Stimulated activated CD8-positive, alpha-beta memory T cell treated with anti-CD3 and anti-CD28 coated beads, Interleukin-12 subunit alpha, Interleukin-12 subunit beta, amount 100 ng/mL, for 1 hour (primary cell): ENCODE measurements around the gene CHN2.

ENCODE experiments used
- DNase-seq: peaks from one replicate; pipeline ENCODE4 v3.0.0-alpha.2; 2020; ENCODE audit warnings: low read depth

Gene CHN2

GRCh38 chr7:29335188-29336083 lies 140.9 kb downstream of the CHN2 start:
- DNase-seq = no peak

DNA sequence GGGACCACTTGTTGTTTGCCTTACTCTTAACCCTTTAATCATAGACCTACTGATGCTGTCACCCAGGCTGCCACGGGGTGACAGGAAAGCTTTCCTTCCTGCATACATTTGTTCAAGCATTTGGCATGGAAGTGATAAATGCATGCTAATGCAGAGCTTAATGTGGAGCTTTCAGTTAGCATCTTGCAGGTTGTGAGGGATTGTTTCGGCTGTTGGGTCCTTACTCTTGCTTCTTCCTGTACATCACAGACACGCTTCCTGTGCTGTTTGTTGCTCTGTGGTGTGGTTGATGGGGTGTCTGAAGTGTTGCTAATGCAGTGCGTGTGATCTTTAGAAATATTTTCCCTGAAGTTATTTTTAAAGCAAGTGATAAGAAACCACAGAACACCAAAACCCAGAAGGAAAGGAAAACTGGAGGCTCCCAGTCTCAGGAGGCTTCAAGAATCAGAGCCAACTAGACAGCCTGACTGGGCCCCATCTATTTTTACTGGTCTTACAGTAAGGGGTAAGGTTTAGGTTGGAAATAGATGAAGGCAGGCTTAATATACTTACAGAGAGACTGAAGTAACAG lies 143.1 kb downstream of the CHN2 start:
- DNase-seq = peak; percentile 2

GRCh38 chr7:29340696-29341095 lies 146.1 kb downstream of the CHN2 start:
- no peak for DNase-seq

- no peak for DNase-seq
Measured at GRCh38 chr7:29341156-29341555, 146.6 kb downstream of the CHN2 start.

DNA sequence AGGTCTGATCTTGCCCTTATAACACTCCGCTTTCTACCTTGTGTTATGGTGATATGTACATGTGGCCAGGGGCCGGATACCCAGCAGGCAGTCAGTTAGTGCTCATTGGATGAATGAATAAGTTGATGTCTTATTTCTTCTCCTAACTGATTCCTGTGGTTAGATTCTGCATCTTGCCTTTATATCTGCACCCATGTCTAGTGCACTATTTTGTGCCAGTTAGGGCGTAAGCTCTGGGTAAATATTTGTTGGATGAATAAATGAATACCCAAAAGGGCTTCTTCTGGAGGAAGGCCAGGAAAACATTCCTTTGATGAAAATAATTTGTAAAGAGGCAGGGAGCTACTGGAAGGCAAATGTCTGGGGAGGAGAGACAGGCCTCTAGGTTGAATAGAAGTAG lies 148.2 kb downstream of the CHN2 start:
- no peak for DNase-seq

- DNase-seq = no peak
Measured at GRCh38 chr7:29343399-29343798, 148.8 kb downstream of the CHN2 start.

DNA sequence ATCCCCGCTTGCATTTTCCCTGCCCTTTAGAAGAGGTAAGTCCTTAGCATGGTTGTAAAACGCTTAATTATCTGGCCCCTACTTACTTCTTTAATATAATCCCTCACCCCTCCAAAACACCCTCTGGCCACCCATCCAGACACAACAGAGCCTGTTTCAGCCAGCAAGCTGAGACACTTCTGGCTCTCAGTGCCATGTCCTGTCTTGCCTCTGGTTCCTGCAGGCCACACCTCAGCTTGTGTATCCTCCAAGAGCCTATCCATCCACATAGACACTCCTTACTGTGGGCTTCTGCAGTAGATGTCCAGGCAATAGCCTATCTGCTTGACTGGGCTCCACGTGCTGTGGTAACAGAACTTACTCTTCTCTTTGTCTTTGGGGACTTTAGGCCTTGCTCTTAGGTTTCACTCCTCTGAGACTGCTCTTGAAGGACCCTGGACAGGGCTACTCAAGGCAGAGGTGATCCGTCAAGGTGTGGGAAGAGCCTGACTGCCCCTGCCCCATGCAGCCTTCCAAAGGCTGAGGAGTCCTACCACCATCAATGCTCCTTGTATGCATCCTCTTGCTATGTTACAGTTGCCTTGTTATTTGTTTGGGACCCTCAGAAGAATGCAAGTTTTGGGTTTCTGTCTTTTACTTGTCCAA lies 149.9 kb downstream of the CHN2 start:
- DNase-seq = no peak

- peak; percentile 3 for DNase-seq
Measured at GRCh38 chr7:29345590-29345989, 151.0 kb downstream of the CHN2 start.

DNA sequence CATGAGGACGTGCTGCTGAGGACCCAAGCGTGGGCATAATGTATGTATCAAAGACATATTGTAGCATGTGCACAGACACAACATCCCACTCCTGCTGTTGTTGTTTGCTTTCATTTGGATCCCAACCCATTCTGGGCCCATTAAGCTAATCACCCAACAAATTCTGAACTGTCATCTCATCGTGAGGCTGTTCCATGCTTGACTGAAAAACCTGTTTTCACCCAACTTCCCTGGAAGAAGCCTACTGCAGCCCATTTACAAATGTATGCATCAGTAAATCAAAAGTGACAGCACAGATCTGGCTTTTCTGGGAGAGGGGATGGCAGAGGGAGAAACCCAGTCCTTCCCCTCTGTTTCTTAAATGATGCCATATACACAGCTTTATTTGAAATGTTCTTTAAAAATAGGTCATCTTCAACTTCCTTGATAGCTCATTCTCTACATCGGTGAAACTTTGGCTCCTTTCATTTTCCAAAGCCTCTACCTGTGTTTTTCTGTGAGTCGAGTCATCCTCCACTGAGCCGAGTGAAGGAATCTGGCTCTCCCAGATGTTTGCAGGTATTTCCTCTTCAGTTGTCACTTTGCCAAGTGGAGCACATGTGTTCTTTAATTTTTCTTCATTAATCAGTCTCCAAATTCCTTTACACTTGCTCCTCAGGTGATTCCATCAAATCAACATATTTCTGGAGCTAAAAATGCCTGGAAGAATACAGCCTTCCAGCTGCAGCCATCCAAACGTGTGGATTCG lies 151.8 kb downstream of the CHN2 start:
- DNase-seq = no peak

DNA sequence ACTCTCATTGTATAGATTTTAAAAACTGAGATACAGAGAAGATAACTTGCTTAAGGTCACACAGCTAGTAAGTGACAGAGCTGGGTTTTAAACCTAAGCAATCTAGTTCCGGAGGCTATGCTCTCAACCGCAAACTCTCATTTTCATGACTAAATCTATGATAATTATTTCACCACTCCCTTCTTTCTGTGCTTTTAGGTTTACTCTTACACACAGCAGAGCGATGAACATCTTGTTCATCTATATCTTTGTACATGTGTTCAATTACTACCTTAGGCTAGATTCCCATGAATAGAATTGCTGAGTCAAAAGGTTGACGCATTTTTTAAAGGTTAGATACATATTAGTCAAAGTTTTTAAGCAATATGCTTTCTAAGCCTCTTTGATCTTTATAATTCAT lies 154.8 kb downstream of the CHN2 start:
- no peak for DNase-seq

DNA sequence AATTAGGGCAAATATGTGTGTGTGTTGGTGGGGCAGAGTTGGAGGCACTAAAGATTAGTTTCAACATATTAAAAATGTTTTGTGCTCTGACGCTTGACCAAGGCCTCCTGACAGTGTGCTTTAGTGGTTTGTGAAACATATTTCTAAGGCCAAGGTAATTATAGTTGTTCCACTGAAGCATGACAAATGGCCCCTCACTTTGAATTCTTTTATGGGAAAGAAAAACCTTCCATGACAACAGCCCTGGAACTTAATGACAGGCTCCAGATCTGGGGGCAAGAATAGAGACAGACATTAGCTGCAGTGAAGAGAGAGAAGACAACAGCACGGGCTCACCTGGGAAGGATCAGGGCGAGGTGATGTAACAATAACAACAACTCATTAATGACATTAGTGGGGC lies 155.8 kb downstream of the CHN2 start:
- DNase-seq = no peak

GRCh38 chr7:29352041-29352440 lies 157.5 kb downstream of the CHN2 start:
- no peak for DNase-seq

DNA sequence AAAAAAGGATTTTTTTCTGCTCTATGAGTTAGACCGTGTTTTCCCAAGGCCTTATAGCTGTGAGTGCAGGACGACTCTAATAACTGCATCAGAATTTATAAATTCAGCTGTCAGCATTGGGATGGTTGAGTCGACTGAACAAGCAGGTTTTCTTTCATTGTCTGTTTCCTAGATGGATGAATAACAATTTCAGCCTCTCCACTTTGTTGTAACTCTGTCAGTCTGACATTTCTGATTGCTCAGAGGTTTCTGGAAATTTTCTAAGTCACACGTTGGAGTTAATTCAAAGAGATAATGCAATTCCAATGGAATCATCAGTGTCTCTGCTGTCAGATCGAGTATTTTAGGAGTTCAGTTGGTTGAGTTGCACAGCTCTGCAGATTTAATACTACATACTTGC lies 159.2 kb downstream of the CHN2 start:
- no peak for DNase-seq

DNA sequence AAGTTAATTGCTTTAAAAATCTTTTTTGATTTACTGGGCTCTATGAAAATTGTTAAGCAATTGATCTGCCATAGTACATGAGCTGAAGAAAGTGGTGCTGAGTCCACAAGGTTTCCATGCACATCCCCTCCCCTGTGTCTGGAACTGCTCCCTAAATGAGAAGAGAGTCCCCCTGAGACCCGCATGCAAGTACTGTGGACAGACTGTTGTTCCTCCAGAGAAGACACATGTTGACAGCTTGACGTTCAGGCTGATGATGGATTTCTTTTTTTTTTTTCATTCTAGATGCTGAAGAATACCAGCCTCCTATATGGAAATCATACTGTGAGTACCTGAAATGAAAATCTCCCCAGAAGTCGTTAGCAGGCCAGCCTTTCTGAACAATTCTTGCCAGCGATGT lies 159.8 kb downstream of the CHN2 start:
- no peak for DNase-seq

- no peak for DNase-seq
Measured at GRCh38 chr7:29355388-29355787, 160.8 kb downstream of the CHN2 start.

GRCh38 chr7:29356631-29357030 lies 162.1 kb downstream of the CHN2 start:
- DNase-seq = no peak

DNA sequence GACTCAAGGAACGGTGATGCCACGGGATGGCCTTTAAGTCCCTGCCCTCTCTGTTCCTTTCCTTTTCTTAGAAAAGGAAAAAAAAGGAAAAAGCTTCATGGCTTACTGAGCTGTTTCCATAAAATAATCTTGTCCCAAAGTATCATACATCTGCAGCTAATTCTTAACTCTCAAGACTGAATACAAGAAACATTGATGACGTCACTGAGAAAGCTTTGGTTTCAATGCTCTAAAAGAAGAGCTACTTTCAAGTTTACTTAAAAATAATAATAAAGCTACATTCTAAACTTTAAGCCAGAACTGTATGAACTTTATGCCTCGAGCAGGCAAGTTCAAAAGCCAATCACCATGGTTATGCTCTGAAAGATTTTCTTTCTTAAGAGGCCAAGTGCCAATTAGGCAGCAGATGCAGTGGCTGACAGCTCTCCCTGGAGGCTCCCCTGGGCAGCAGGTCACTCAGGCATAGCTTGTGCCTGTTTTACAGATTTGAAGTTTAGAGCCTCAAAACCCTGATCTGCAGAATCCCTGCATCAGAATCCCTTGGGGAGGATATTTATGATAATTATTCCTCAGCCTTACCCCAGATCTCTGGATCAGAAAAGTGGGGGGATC lies 165.0 kb downstream of the CHN2 start:
- DNase-seq = no peak

DNA sequence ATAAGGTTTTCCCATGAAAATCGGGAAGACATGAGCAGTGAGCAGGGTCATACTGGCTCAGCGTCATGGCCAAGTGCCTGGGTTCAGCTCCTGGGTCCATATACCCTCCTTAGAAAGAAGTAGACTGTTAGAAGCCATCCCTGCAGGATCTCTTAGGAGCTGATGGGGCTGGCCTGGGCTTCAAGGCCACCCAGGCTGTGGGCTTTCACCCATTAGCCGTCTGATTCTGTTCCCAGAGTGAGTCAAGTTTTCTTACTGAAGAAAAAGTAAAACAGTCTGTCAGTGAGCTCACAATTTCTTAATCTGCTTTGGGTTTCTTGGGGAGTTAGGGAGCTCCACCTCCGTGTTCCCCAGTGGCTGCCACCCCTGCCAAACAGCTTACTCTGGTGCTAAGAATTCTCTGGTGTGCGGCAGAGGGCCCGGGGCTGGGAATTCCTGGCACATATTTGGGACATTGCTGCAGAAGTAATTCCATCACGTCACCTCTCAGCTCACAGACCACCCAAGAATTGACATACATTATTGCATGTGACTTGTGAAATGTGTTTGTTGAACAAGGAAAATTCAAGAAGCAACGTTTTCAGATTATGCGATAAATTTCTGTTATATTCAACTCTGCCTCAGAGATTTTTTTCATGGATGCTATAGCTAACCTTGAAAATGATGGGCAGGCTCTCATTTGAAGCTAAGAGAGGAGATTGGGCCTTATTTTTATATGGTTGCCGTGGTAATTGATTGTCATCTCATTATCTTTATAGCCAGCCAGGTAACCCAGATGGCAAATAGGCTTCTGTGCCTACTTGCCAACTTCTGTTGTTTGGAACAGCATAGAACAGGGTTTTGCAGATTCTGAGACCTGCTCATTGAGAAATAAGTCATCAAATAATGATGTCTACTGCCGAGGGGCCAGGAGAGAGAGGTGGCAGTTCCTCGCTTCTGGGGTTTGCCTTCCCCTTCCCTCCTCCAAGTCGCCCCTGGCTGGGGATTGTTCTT lies 166.4 kb downstream of the CHN2 start:
- DNase-seq = no peak

- no peak for DNase-seq
Measured at GRCh38 chr7:29362380-29362779, 167.8 kb downstream of the CHN2 start.

GRCh38 chr7:29363636-29364425 lies 169.3 kb downstream of the CHN2 start:
- DNase-seq = no peak
